GM12878 (cell line): ENCODE data around the gene DARS1.

Experiments
- ATF3 ChIP-seq: IDR thresholded peaks from 2 replicates; pipeline ENCODE4 v1.6.1; 2011; ENCODE audit warnings: low read depth, mild to moderate bottlenecking, low read length, moderate library complexity, borderline replicate concordance; ENCODE audit errors: extremely low read depth
- CREM ChIP-seq: IDR thresholded peaks from 2 replicates; pipeline ENCODE4 v1.6.1; 2014; ENCODE audit warnings: antibody characterized with exemption, low read depth
- CTCF ChIP-seq, 3 experiments: IDR thresholded peaks in 2 of 3; conservative IDR thresholded peaks in 1 of 3; 2 replicates each; pipeline ENCODE4 v1.5.1; 2011; ENCODE audit warnings: low read depth in 3 of 3, low read length in 3 of 3, mild to moderate bottlenecking in 3 of 3, control low read depth in 2 of 3, moderate library complexity in 2 of 3, inconsistent platforms in 1 of 3, mixed read lengths in 1 of 3; ENCODE audit not compliant: control insufficient read depth in 2 of 3, insufficient read depth in 1 of 3; ENCODE audit errors: extremely low read depth in 1 of 3
- MEF2A ChIP-seq: IDR thresholded peaks from 2 replicates; pipeline ENCODE4 v1.6.1; 2011; ENCODE audit warnings: low read depth, mild to moderate bottlenecking, low read length, moderate library complexity; ENCODE audit not compliant: insufficient read depth
- MTA3 ChIP-seq: IDR thresholded peaks from 2 replicates; pipeline ENCODE4 v1.6.1; 2012; ENCODE audit warnings: low read length, inconsistent platforms, borderline replicate concordance
- TARDBP ChIP-seq: IDR thresholded peaks from 2 replicates; pipeline ENCODE4 v1.6.1; 2016; ENCODE audit warnings: borderline replicate concordance
- USF2 ChIP-seq: IDR thresholded peaks from 2 replicates; pipeline ENCODE4 v1.6.1; 2011; ENCODE audit warnings: low read depth, low read length, improper control_type of control experiment, borderline replicate concordance
- ZNF384 ChIP-seq: IDR thresholded peaks from 2 replicates; pipeline ENCODE4 v1.6.1; 2012; ENCODE audit warnings: low read depth, mild to moderate bottlenecking, low read length, improper control_type of control experiment, borderline replicate concordance

GRCh38 chr2:136034629-136035028, 49.2 kb upstream of the DARS1 start:
- TF ChIP-seq CTCF (IDR thresholded peaks at IDR 0.05 in 2 of 3, conservative IDR thresholded peaks at IDR 0.05 in 1 of 3; ENCODE audit: control insufficient read depth in 2 of 3, extremely low read depth in 1 of 3, insufficient read depth in 1 of 3, low read depth in 3 of 3, low read length in 3 of 3) = no peak
- no peak for TF ChIP-seq ZNF384
- no peak for TF ChIP-seq TARDBP
- no peak for TF ChIP-seq USF2
- no peak for TF ChIP-seq ATF3
- no peak for TF ChIP-seq CREM
- no peak for TF ChIP-seq MEF2A
- no peak for TF ChIP-seq MTA3
